Naive thymus-derived CD8-positive, alpha-beta T cell (primary cell): ENCODE data around the gene DROSHA. TPM values are rescaled to one million over a fixed set of nuclear protein-coding genes. Genes with fewer than 3 reads are reported as not detected.
"Not testable (repeated sequence)": the region's sequence is repeated elsewhere in the genome, so short reads cannot be mapped to it uniquely, and the experiment has no call there.

Experiments used
- ATAC-seq, 2 donors: fragments of 150-1000 bp; cut with Tn5 transposase in 1 of 2; sonication (Bioruptor Pico), chemical (Tn5 transposase) in 1 of 2; 1 replicate in 1 of 2; 2 replicates in 1 of 2; pipeline ENCODE4 v1.10.0; 2021; ENCODE audit warnings: mild to moderate bottlenecking in 2 of 2, moderate library complexity in 2 of 2
- POLR2A ChIA-PET: fragments of 350-600 bp; sonication (Branson Sonifier 250); formaldehyde crosslinking; loops from one replicate; lab custom pipeline; 2021; ENCODE audit warnings: antibody characterized with exemption; lab: Charles Lee
- DNase-seq, 10 donors: peaks; one replicate each; pipeline versions ENCODE4 v3.0.0 to v3.0.0-alpha.2; 2020 to 2022
- H3K27ac Mint-ChIP-seq, 10 donors: one replicate each; pipeline ENCODE4 v1.8.0; 2020 to 2022; ENCODE audit warnings: mild to moderate bottlenecking in 10 of 10, mixed read lengths in 10 of 10, moderate library complexity in 4 of 10, inconsistent platforms in 1 of 10
- H3K27me3 Mint-ChIP-seq, 5 donors: one replicate each; pipeline ENCODE4 v1.8.0; 2021 to 2022; ENCODE audit warnings: mixed read lengths in 5 of 5
- H3K36me3 Mint-ChIP-seq, 3 donors: one replicate each; pipeline ENCODE4 v1.8.0; 2020 to 2022; ENCODE audit warnings: mixed read lengths in 3 of 3, mild to moderate bottlenecking in 2 of 3, inconsistent platforms in 1 of 3
- H3K4me1 Mint-ChIP-seq, 4 donors: one replicate each; pipeline ENCODE4 v1.8.0; 2021 to 2022; ENCODE audit warnings: mixed read lengths in 4 of 4
- H3K4me3 Mint-ChIP-seq, 10 donors: one replicate each; pipeline ENCODE4 v1.8.0; 2020 to 2022; ENCODE audit warnings: mild to moderate bottlenecking in 10 of 10, mixed read lengths in 10 of 10, moderate library complexity in 6 of 10, inconsistent platforms in 1 of 10
- H3K9me3 Mint-ChIP-seq, 9 donors: one replicate each; pipeline ENCODE4 v1.8.0; 2020 to 2022; ENCODE audit warnings: mixed read lengths in 9 of 9, mild to moderate bottlenecking in 3 of 9, inconsistent platforms in 1 of 9, moderate library complexity in 1 of 9
- polyA plus RNA-seq, 3 donors: library from polyadenylated mRNA; unstranded; fragments of 300-500 nt; fragmentation: Illumina TruSeq; gene quantifications; one replicate each; pipeline ENCODE4 v1.2.3, GENCODE V29; 2021
- total RNA-seq, 8 experiments: library from RNA in 2 of 8; stranded (reverse) in 2 of 8; gene quantifications; one replicate each; pipeline ENCODE4 v1.2.3 and lab custom pipeline; 2021 to 2026

The DROSHA gene
- total and polyA plus RNA-seq, 5 experiments from 2014 or later: 13.5 to 72.7 (median 25.0) TPM

GRCh38 chr5:31397926-31398557 is 133.9 kb downstream of the DROSHA start:
- no peak for DNase-seq
- H3K4me3 Mint-ChIP-seq: no peak overlapping the region
- H3K36me3 Mint-ChIP-seq: peaks cover 20 to 30% (median 22%) of the 10 kb centered on the region in 3 donors

GRCh38 chr5:31396611-31397295 is 135.1 kb downstream of the DROSHA start:
- H3K36me3 Mint-ChIP-seq: peaks cover 16 to 19% (median 17%) of the 10 kb centered on the region in 3 donors
- POLR2A ChIA-PET: no interaction called here
- H3K9me3 Mint-ChIP-seq: peaks cover 0 to 2% (median 0%) of the 10 kb centered on the region in 9 donors
- no peak overlapping the region for H3K27ac Mint-ChIP-seq
- DNase-seq (no peak), ATAC-seq (no peak)
- H3K4me1 Mint-ChIP-seq: no peaks in the 10 kb centered on the region
- H3K27me3 Mint-ChIP-seq: no peaks in the 10 kb centered on the region
- no peak overlapping the region for H3K4me3 Mint-ChIP-seq

More at GRCh38 chr5:31397926-31398557, 133.9 kb downstream of the DROSHA start:
- Mint-ChIP-seq H3K27ac (peak overlapping the region in 1 of 10 donors; percentile 60), H3K9me3 (peaks cover 0 to 2% (median 0%) of the 10 kb centered on the region in 9 donors), H3K4me1 (no peaks in the 10 kb centered on the region), H3K27me3 (no peaks in the 10 kb centered on the region)
- POLR2A ChIA-PET: no interaction called here
- no peak for ATAC-seq

- ATAC-seq, H3K9me3 Mint-ChIP-seq, H3K36me3 Mint-ChIP-seq, POLR2A ChIA-PET, H3K4me3 Mint-ChIP-seq, H3K27ac Mint-ChIP-seq, DNase-seq, H3K4me1 Mint-ChIP-seq, H3K27me3 Mint-ChIP-seq: not testable (repeated sequence)
Measured at GRCh38 chr5:31395450-31396045, 136.3 kb downstream of the DROSHA start.

- no peaks in the 10 kb centered on the region for H3K4me1 Mint-ChIP-seq
- DNase-seq (no peak), ATAC-seq (no peak)
- H3K27me3 Mint-ChIP-seq: no peaks in the 10 kb centered on the region
- no peak overlapping the region for H3K4me3 Mint-ChIP-seq
- H3K9me3 Mint-ChIP-seq: peaks cover 0 to 16% (median 9%) of the 10 kb centered on the region in 9 donors
- POLR2A ChIA-PET: no interaction called here
- peaks cover 0 to 9% (median 2%) of the 10 kb centered on the region in 3 donors for H3K36me3 Mint-ChIP-seq
- peak overlapping the region in 1 of 10 donors; percentile 9 for H3K27ac Mint-ChIP-seq
Measured at GRCh38 chr5:31393126-31393525, 138.8 kb downstream of the DROSHA start.

GRCh38 chr5:31392061-31392460 is 139.8 kb downstream of the DROSHA start:
- H3K27me3 Mint-ChIP-seq: no peaks in the 10 kb centered on the region
- peaks cover 0 to 9% (median 2%) of the 10 kb centered on the region in 3 donors for H3K36me3 Mint-ChIP-seq
- ATAC-seq (no peak), DNase-seq (no peak)
- H3K4me1 Mint-ChIP-seq: no peaks in the 10 kb centered on the region
- peaks cover 3 to 27% (median 16%) of the 10 kb centered on the region in 9 donors for H3K9me3 Mint-ChIP-seq
- POLR2A ChIA-PET: no interaction called here
- H3K4me3 Mint-ChIP-seq: no peak overlapping the region
- no peak overlapping the region for H3K27ac Mint-ChIP-seq

- Mint-ChIP-seq H3K4me1 (peaks cover 0 to 1% (median 0%) of the 10 kb centered on the region in 4 donors), H3K9me3 (peaks cover 3 to 32% (median 16%) of the 10 kb centered on the region in 9 donors), H3K27me3 (peaks cover 0 to 4% (median 0%) of the 10 kb centered on the region in 5 donors), H3K27ac (no peak overlapping the region), H3K36me3 (peaks cover 0 to 9% (median 2%) of the 10 kb centered on the region in 3 donors), H3K4me3 (no peak overlapping the region)
- no peak for ATAC-seq
- POLR2A ChIA-PET: no interaction called here
- no peak for DNase-seq
Measured at GRCh38 chr5:31390256-31390655, 141.6 kb downstream of the DROSHA start.

- POLR2A ChIA-PET: no interaction called here
- ATAC-seq (no peak), DNase-seq (no peak)
- no peak overlapping the region for H3K27ac Mint-ChIP-seq
- peaks cover 2 to 32% (median 8%) of the 10 kb centered on the region in 5 donors for H3K27me3 Mint-ChIP-seq
- peaks cover 0 to 1% (median 0%) of the 10 kb centered on the region in 4 donors for H3K4me1 Mint-ChIP-seq
- H3K4me3 Mint-ChIP-seq: no peak overlapping the region
- peaks cover 3 to 32% (median 16%) of the 10 kb centered on the region in 9 donors for H3K9me3 Mint-ChIP-seq
- H3K36me3 Mint-ChIP-seq: peaks cover 0 to 9% (median 2%) of the 10 kb centered on the region in 3 donors
Measured at GRCh38 chr5:31385774-31386537, 145.9 kb downstream of the DROSHA start.

- ATAC-seq (no peak), DNase-seq (no peak)
- no peak overlapping the region for H3K27ac Mint-ChIP-seq
- H3K4me1 Mint-ChIP-seq: peaks cover 0 to 1% (median 0%) of the 10 kb centered on the region in 4 donors
- peaks cover 2 to 35% (median 8%) of the 10 kb centered on the region in 5 donors for H3K27me3 Mint-ChIP-seq
- POLR2A ChIA-PET: no interaction called here
- H3K36me3 Mint-ChIP-seq: peaks cover 0 to under 1% (median 0%) of the 10 kb centered on the region in 3 donors
- H3K9me3 Mint-ChIP-seq: peaks cover 0 to 22% (median 11%) of the 10 kb centered on the region in 9 donors
- no peak overlapping the region for H3K4me3 Mint-ChIP-seq
Measured at GRCh38 chr5:31383734-31384133, 148.2 kb downstream of the DROSHA start.

- POLR2A ChIA-PET: no interaction called here
- Mint-ChIP-seq H3K4me1 (peaks cover 0 to 1% (median 0%) of the 10 kb centered on the region in 4 donors), H3K27me3 (peaks cover 2 to 35% (median 9%) of the 10 kb centered on the region in 5 donors), H3K36me3 (no peaks in the 10 kb centered on the region), H3K27ac (peak overlapping the region in 1 of 10 donors; percentile 41), H3K9me3 (peaks cover 0 to 7% (median 1%) of the 10 kb centered on the region in 9 donors), H3K4me3 (no peak overlapping the region)
- DNase-seq: no peak
- ATAC-seq: no peak
Measured at GRCh38 chr5:31382051-31382878, 149.6 kb downstream of the DROSHA start.

GRCh38 chr5:31381299-31381698 is 150.6 kb downstream of the DROSHA start:
- no peaks in the 10 kb centered on the region for H3K36me3 Mint-ChIP-seq
- no peak overlapping the region for H3K4me3 Mint-ChIP-seq
- H3K9me3 Mint-ChIP-seq: no peaks in the 10 kb centered on the region
- peak overlapping the region in 1 of 10 donors; percentile 41 for H3K27ac Mint-ChIP-seq
- no peak for DNase-seq
- no peak for ATAC-seq
- H3K27me3 Mint-ChIP-seq: peaks cover 2 to 35% (median 9%) of the 10 kb centered on the region in 5 donors
- POLR2A ChIA-PET: no interaction called here
- peaks cover 0 to 1% (median 0%) of the 10 kb centered on the region in 4 donors for H3K4me1 Mint-ChIP-seq

GRCh38 chr5:31380049-31380448 is 151.8 kb downstream of the DROSHA start:
- no peak for ATAC-seq
- H3K4me3 Mint-ChIP-seq: no peak overlapping the region
- no peak overlapping the region for H3K27ac Mint-ChIP-seq
- no peak for DNase-seq
- H3K36me3 Mint-ChIP-seq: no peaks in the 10 kb centered on the region
- no peaks in the 10 kb centered on the region for H3K4me1 Mint-ChIP-seq
- H3K27me3 Mint-ChIP-seq: peaks cover 2 to 35% (median 6%) of the 10 kb centered on the region in 5 donors
- no peaks in the 10 kb centered on the region for H3K9me3 Mint-ChIP-seq
- POLR2A ChIA-PET: no interaction called here

GRCh38 chr5:31378838-31379237 is 153.1 kb downstream of the DROSHA start:
- peaks cover 1 to 28% (median 5%) of the 10 kb centered on the region in 5 donors for H3K27me3 Mint-ChIP-seq
- H3K27ac Mint-ChIP-seq: no peak overlapping the region
- POLR2A ChIA-PET: no interaction called here
- H3K4me3 Mint-ChIP-seq: no peak overlapping the region
- H3K9me3 Mint-ChIP-seq: no peaks in the 10 kb centered on the region
- no peaks in the 10 kb centered on the region for H3K36me3 Mint-ChIP-seq
- ATAC-seq (no peak), DNase-seq (no peak)
- no peaks in the 10 kb centered on the region for H3K4me1 Mint-ChIP-seq
